Muscle layer of colon (tissue), 2 donors: ENCODE results near the gene AQP6.

Experiments
- H3K27ac ChIP-seq: one replicate; pipeline ENCODE4 v1.7.0; 2013; ENCODE audit warnings: low read depth, mild to moderate bottlenecking, low read length, moderate library complexity
- H3K27me3 ChIP-seq, 2 donors: one replicate each; pipeline ENCODE4 v1.7.0; 2013; ENCODE audit warnings: low read length in 2 of 2, mild to moderate bottlenecking in 2 of 2; ENCODE audit not compliant: insufficient read depth in 2 of 2, control insufficient read depth in 1 of 2
- H3K36me3 ChIP-seq: one replicate; pipeline ENCODE4 v1.7.0; 2013; ENCODE audit warnings: mild to moderate bottlenecking, low read length; ENCODE audit not compliant: insufficient read depth
- H3K4me1 ChIP-seq: one replicate; pipeline ENCODE4 v1.7.0; 2013; ENCODE audit warnings: mild to moderate bottlenecking, low read length; ENCODE audit not compliant: insufficient read depth
- H3K4me3 ChIP-seq, 2 donors: one replicate each; pipeline ENCODE4 v1.7.0; 2013; ENCODE audit warnings: low read length in 2 of 2, low read depth in 1 of 2, mild to moderate bottlenecking in 1 of 2, moderate library complexity in 1 of 2
- H3K9ac ChIP-seq: one replicate; pipeline ENCODE4 v1.7.0; 2013; ENCODE audit warnings: low read length
- H3K9me3 ChIP-seq: one replicate; pipeline ENCODE4 v1.7.0; 2013; ENCODE audit warnings: mild to moderate bottlenecking, low read length
- donor health status: abdominal sarcoma.
- donor health status: Adenocarcinoma of cecum.

The AQP6 gene

GRCh38 chr12:49944718-49945117 lies 28.0 kb upstream of the AQP6 start:
- H3K9me3 ChIP-seq = no peaks in the 10 kb centered on the region
- no peaks in the 10 kb centered on the region for H3K4me1 ChIP-seq
- no peak overlapping the region for H3K4me3 ChIP-seq
- no peak overlapping the region for H3K27ac ChIP-seq
- H3K36me3 ChIP-seq = no peaks in the 10 kb centered on the region
- H3K27me3 ChIP-seq = no peaks in the 10 kb centered on the region
- H3K9ac ChIP-seq = no peak overlapping the region

DNA sequence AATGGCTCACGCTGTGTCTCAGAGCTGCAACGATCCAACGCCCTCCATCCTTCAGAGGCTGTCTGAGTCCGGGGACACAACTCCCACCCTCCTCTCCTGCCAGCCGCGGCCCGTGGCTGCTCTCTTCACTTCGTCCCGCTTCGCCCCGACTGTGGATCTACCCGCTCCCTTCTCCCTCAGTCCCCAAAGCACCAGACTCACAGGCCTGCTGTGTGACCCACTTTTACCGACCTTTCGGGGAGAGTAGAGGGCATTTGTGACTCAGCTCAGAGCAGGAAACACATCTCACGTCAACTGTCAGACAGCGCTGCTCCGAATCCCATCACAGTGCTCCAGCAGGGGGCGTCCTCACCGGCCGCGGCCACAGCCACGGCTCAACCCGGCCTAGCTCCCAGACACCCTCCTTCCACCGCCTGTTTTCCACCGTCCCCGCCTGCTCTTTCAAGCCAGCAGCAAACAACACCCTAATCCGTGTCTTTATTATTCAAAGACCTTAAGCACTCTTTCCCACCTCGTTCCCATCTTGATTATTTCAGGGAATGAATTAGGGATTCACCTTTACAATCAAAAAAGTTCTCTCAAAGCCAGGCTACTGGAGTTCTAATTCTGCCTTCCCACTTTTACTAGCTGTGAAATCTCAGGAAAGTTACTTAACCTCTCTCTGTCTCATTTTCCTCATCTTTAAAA lies 27.2 kb upstream of the AQP6 start:
- H3K27me3 ChIP-seq = no peaks in the 10 kb centered on the region
- H3K27ac ChIP-seq = no peak overlapping the region
- no peaks in the 10 kb centered on the region for H3K9me3 ChIP-seq
- H3K4me1 ChIP-seq = no peaks in the 10 kb centered on the region
- H3K4me3 ChIP-seq = peak overlapping the region; percentile 12 to 53
- no peaks in the 10 kb centered on the region for H3K36me3 ChIP-seq
- H3K9ac ChIP-seq = no peak overlapping the region

GRCh38 chr12:49946086-49946485 lies 26.7 kb upstream of the AQP6 start:
- H3K4me3 ChIP-seq = no peak overlapping the region
- no peak overlapping the region for H3K9ac ChIP-seq
- no peak overlapping the region for H3K27ac ChIP-seq
- no peaks in the 10 kb centered on the region for H3K4me1 ChIP-seq
- no peaks in the 10 kb centered on the region for H3K27me3 ChIP-seq
- no peaks in the 10 kb centered on the region for H3K36me3 ChIP-seq
- H3K9me3 ChIP-seq = no peaks in the 10 kb centered on the region

GRCh38 chr12:49946497-49946896 lies 26.2 kb upstream of the AQP6 start:
- Histone ChIP-seq H3K27me3 (no peaks in the 10 kb centered on the region), H3K27ac (no peak overlapping the region), H3K36me3 (no peaks in the 10 kb centered on the region), H3K9ac (no peak overlapping the region), H3K9me3 (no peaks in the 10 kb centered on the region), H3K4me1 (no peaks in the 10 kb centered on the region), H3K4me3 (no peak overlapping the region)

- Histone ChIP-seq H3K4me3 (no peak overlapping the region), H3K4me1 (no peaks in the 10 kb centered on the region), H3K9me3 (no peaks in the 10 kb centered on the region), H3K9ac (no peak overlapping the region), H3K36me3 (no peaks in the 10 kb centered on the region), H3K27ac (no peak overlapping the region), H3K27me3 (peaks cover 0 to 4% of the 10 kb centered on the region in 2 donors)
These were observed 25.0 kb upstream of the AQP6 start for GRCh38 chr12:49947593-49948226.

DNA sequence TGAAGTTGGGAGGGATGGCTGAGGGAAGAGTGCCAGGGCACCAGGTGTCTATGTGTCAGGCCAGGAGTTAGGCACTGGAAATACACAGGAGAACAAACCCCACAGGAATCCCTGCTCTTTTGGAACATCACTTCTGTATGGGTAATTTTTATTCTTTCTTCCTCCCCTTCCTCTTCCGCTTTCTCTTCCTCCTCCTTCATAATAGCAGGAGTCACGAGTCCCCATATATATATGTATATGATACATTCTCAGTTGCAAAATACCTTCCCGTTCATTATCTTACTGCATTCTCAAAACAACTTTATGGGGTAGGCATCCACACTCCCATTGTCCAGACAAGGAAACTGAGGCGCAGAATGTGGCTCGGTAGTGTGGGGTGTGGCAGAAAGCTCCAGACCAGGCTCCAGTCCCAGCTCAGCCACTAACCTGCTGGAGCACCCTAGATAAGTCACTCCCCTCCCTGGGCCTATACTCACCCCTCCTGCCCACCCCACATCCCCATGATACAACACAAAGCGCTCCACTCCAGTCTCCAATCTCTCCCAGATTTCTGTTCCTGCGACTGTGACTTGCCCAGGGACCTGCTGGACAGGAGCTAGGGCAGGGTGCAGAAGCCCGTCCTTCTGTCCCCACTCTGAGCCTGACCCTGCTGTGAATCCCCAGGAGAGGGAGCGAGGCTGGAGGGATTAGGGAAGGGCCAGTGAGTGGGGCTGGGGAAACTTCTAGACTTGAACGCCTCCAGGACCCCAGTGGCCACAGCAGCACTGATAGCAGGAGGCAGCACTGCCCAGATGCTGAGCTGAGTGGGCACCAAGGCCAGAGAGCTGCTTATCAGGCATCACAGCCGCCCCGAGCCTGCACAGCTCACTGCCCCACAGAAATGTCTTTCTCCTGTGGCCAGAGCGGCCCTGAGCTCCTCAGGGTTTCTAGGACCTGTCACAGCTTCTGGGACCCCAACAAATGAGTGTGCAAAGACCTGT lies 23.6 kb upstream of the AQP6 start:
- Histone ChIP-seq H3K4me3 (no peak overlapping the region), H3K36me3 (no peaks in the 10 kb centered on the region), H3K27ac (no peak overlapping the region), H3K4me1 (no peaks in the 10 kb centered on the region), H3K27me3 (peaks cover under 1 to 11% of the 10 kb centered on the region in 2 donors), H3K9ac (no peak overlapping the region), H3K9me3 (no peaks in the 10 kb centered on the region)

DNA sequence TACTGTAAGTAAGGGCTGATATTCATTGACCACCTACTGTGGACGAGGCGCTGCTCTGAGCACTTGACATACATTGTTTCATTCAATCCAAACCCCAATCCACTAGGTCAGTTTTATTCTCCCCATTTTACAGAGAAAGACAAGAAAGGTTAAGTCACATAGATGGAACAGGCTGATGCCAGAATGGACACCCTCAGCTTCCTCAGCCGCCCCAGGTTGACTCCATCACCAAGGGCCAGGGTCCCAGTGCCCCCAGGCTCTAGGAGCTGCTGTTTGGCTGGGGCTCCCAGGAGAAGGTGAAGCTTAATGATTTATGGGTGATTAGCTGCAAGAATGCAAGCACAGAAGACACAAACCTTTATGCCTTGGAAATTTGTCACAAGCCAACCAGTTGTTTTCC lies 22.9 kb upstream of the AQP6 start:
- Histone ChIP-seq H3K9me3 (no peaks in the 10 kb centered on the region), H3K4me3 (no peak overlapping the region), H3K27me3 (peaks cover 8 to 18% of the 10 kb centered on the region in 2 donors), H3K27ac (no peak overlapping the region), H3K9ac (no peak overlapping the region), H3K36me3 (no peaks in the 10 kb centered on the region), H3K4me1 (no peaks in the 10 kb centered on the region)

DNA sequence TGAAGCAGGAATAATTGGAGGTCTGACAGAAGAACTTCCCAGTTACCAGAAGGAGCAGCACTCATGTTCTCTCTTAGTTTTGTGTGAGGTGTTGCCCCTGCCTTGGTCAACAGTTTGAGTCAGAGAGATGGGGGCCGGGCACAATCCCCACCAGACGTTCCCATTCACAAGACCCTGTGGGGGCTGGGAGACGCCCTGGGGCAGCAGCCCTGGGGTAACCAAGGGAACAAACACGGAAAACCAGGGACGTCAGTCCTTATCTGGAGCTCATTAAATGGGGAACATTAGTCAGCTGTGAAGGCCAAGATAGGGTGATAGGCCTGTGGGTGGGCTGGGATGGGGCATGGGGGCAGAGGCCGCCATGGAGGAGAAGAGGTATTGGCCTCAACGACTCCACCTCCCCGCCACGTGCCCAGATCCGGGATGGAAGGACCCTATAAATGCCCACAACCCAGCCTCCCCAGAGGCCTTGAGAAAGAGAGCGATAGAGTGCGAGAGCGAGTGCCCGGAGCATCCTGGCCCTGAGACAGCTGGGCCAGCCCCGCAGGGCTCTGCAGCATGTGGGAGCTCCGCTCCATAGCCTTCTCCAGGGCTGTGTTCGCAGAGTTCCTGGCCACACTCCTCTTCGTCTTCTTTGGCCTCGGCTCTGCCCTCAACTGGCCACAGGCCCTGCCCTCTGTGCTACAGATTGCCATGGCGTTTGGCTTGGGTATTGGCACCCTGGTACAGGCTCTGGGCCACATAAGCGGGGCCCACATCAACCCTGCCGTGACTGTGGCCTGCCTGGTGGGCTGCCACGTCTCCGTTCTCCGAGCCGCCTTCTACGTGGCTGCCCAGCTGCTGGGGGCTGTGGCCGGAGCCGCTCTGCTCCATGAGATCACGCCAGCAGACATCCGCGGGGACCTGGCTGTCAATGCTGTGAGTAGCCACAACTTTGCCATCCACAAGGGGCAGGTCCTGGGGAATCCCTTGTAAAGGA lies 22.2 kb upstream of the AQP6 start, which contains the start of gene AQP2:
Gene AQP2 (plus strand): TSS at position 465 of the 979 bp plus-strand sequence. CDS start 94 bp downstream, at position 559.
- Histone ChIP-seq H3K9me3 (no peaks in the 10 kb centered on the region), H3K27me3 (peaks cover 15 to 25% of the 10 kb centered on the region in 2 donors), H3K4me1 (no peaks in the 10 kb centered on the region), H3K36me3 (no peaks in the 10 kb centered on the region), H3K9ac (no peak within 1 kb of the TSS), H3K27ac (no peak within 1 kb of the TSS), H3K4me3 (no peak within 1 kb of the TSS)

- no peak overlapping the region for H3K9ac ChIP-seq
- no peak overlapping the region for H3K27ac ChIP-seq
- H3K36me3 ChIP-seq = no peaks in the 10 kb centered on the region
- H3K4me3 ChIP-seq = no peak overlapping the region
- no peaks in the 10 kb centered on the region for H3K9me3 ChIP-seq
- peaks cover 25 to 36% of the 10 kb centered on the region in 2 donors for H3K27me3 ChIP-seq
- no peaks in the 10 kb centered on the region for H3K4me1 ChIP-seq
These were observed 21.1 kb upstream of the AQP6 start for GRCh38 chr12:49951411-49952240.
